Left ventricle myocardium superior (tissue), 1 donor: ENCODE data around the gene GBP6. TPM values are rescaled to one million over a fixed set of nuclear protein-coding genes. Genes with fewer than 3 reads are reported as not detected.

ENCODE experiments used
- total RNA-seq: library from RNA; stranded (reverse); fragmentation: NEBNext Ultra II Directional; extraction: Animal tissue kit (Norgen Biotek cat#: 25700); gene quantifications from one replicate; pipeline ENCODE4 v1.2.1, GENCODE V29; 2021
- donor health status: DM: no; HTN: yes; CAD: no; lungs with severe emphysema.

Gene GBP6
- total RNA-seq, 1 donor from 2014 or later, result not detected

Other genes with a start within 250 kb of the GBP6 start
- gene GBP2, start 237.9 kb upstream of the GBP6 start, total RNA-seq, result 12.2 TPM
- not detected for gene GBP7, start 188.1 kb upstream of the GBP6 start, total RNA-seq
- gene GBP4, start 165.1 kb upstream of the GBP6 start, total RNA-seq, result 8.8 TPM
- gene GBP5, start 91.2 kb upstream of the GBP6 start, total RNA-seq, result 0.99 TPM
- gene LRRC8B, start 160.8 kb downstream of the GBP6 start, total RNA-seq, result 2.5 TPM